ENCODE results near the gene SUGCT. TPM values are rescaled to one million over a fixed set of nuclear protein-coding genes. Genes with fewer than 3 reads are reported as not detected.

Gene SUGCT
- total and polyA plus RNA-seq, 2 of the 8 experiments (the other 6 are each of a cell fraction or from before 2014, with no cell fraction given) = 2.8 to 5.4 TPM

- TF ChIP-seq CHD7 (IDR thresholded peaks at IDR 0.05; ENCODE audit: insufficient replicate concordance, low read length) (no peak), SUZ12 (IDR thresholded peaks at IDR 0.05; ENCODE audit: low read length) (no peak), JUND (IDR thresholded peaks at IDR 0.05; ENCODE audit: low read length) (no peak), EGR1 (IDR thresholded peaks at IDR 0.05; ENCODE audit: borderline replicate concordance, low read depth, low read length) (no peak), CEBPB (IDR thresholded peaks at IDR 0.05; ENCODE audit: low read depth, low read length) (no peak)
These were observed 284.2 kb downstream of the SUGCT start (continued) for GRCh38 chr7:40418983-40419382.
